ENCODE results near the gene ALDH3B2.

DNA sequence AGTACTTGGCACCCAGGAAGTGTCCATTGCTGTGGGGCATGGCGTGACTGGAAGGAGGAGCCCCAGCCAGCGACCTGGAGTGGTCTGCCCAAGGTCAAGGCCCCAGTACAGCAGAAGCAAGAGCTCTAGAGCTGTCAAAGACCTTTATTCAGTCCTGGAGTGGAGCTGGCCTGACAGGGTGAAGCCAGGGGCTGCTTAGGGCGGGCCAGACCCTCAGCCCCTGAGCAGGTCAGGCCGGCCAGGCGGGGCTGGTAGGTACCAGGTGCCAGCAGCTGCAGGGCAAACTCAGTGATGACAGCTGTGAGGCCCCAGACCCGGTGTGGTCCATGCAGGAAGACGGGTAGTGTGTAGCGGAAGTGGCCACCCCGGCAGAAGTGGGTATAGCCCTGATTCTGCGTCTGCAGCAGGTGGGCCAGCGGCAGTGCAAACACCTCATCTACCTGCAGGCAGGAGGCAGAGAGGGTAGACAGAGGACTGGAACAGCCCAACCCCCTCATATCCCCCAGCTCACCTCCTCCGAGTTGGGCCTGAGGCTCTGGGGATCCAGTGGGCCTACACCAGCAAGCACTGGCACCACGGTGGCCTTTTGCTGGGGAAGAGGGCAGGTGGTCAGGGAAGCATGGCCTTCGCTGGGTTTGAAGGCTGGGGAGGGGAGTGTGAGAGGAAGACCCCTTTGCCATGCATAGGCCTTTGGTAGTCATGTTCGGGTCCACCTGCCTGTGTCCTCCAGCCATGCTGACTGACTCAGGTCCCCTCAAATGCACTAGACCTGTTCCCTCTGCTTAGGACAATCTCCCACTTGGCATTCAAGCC, 46.4 kb downstream of the ALDH3B2 start:
- no peak for TF ChIP-seq REST (IDR thresholded peaks at IDR 0.05; ENCODE audit: insufficient replicate concordance, low read depth)
- TF ChIP-seq, protein P1, sequence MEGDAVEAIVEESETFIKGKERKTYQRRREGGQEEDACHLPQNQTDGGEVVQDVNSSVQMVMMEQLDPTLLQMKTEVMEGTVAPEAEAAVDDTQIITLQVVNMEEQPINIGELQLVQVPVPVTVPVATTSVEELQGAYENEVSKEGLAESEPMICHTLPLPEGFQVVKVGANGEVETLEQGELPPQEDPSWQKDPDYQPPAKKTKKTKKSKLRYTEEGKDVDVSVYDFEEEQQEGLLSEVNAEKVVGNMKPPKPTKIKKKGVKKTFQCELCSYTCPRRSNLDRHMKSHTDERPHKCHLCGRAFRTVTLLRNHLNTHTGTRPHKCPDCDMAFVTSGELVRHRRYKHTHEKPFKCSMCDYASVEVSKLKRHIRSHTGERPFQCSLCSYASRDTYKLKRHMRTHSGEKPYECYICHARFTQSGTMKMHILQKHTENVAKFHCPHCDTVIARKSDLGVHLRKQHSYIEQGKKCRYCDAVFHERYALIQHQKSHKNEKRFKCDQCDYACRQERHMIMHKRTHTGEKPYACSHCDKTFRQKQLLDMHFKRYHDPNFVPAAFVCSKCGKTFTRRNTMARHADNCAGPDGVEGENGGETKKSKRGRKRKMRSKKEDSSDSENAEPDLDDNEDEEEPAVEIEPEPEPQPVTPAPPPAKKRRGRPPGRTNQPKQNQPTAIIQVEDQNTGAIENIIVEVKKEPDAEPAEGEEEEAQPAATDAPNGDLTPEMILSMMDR (IDR thresholded peaks at IDR 0.05; ENCODE audit: insufficient read depth, low read length) = no peak
